ENCODE results near the gene MRPS34.

The MRPS34 gene

GRCh38 chr16:1723450-1724147, 49.3 kb downstream of the MRPS34 start:
- DNase-seq: no peak

Measured in DMS79 treated with DMSO at 0.1 percent for 48 hours (cell line).